ENCODE measurements around the gene RRP9.

RRP9 gene

DNA sequence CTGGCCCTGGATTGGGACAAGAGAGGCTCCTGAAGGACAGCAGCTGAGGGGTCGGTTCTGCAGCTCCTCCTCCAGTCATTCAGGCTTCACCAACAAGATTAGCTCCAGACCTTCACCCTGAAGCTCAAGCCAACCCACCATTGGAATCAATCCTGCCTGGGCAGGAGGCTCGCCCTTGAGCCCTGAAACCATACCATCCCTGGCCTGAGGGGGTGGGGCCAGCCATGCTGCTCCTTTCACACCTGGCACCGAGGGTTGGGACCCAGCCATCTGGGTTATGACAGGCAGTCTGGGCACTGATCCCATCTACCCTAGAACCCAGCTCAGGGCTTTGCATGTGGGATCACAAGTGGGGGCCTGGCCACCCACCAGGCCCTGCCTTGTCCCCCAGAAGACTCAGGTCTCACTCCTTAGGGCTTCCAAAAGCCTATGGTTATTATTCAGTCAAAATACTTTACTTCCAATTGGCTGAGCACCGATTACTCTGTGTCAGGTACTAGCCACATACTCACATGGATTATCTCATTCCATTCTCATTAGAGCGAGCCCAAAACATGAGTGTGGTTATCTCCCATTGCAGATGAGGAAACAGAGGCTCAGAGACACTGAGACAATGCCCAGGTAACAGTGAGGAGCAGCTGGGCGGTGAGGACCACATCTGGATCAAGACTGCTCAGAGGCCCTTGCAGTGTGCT is 29.0 kb upstream of the RRP9 start:
- DNase-seq: no peak

DNA sequence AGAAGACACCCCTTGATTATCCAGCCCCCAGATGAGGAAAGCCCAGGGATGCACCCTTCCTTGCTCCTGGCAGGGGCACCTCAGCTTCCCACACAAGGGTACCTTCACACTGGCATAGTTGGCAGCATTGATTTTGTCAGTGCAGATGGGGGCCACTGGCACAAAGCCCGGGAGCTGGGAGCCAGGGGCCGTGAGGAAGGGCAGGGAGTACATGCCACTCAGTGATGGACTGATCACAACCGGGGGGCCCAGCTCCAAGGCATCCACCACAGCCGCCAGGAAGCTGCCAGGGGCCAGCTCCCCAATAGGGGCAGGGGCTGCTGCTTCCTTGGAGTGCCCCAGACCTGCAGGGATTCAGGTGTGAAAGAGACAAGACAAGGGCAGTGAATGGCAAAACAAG is 28.1 kb upstream of the RRP9 start:
- DNase-seq: no peak

DNA sequence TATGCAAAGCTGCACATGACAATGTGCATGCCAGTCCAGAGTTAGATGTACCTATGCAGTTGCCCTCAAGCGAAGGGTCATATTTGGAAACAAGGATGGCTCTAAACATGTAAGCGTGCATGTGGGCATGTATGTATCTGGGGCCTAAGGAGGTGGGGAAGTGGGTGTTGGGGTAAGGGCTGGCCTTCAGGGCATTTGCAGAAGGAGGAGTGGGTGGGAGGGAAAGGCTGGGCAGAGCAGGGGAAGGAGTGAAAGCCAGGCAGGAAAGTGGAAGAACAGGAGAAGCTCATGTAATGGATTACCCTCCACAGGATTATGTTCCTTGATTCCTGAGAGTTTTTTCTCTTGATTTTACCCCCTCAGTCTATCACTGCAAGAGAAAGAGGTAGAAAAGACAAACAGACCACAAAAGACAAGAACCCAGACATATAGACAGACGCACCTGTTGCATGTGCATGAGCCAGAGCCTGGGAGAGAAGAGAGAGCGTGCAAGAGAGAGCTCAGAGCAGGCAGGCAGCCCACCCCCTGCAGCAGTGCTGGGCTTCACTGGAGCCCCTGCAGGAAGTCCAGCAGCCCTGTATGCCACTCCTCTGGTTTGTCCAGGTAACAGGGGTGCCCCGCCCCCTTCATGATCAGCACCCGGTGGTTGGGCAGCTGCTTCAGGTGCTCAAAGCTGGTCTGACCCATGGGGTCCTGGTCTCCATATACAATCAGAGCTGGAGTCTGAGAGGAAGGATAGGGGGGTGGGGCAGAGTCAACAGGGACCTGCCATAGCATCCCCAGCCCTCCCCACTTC is 27.4 kb upstream of the RRP9 start:
- DNase-seq: no peak

DNA sequence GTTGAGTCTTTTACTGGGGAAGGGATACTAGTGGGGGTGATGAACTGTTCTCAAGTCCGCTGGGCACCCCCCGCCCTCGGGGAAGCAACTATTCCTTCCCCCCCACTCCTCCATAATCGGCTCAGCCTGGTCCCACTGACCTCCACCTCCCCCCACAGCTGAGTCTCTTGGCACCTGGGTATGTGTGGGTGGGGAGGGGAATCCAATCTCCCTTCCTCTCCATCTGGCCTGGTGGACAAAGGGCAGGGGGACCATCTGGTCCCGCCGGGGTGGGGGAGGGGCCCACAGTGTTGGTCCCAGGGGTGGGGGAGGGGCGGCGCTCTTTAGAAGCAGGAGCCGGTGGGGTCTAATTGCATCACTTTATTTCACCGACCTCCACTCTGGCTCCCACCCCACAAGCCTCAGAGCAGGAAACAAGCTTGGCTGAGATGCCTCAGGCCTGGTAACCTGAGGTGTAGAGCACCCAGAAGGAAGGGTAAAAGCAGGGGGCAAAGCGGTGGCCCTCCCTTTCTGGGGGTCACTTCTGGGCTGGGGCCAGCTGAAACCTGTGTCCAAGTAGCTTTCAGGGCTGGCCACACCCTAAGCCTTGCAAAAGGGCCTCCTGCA is 26.6 kb upstream of the RRP9 start:
- DNase-seq: no peak

DNA sequence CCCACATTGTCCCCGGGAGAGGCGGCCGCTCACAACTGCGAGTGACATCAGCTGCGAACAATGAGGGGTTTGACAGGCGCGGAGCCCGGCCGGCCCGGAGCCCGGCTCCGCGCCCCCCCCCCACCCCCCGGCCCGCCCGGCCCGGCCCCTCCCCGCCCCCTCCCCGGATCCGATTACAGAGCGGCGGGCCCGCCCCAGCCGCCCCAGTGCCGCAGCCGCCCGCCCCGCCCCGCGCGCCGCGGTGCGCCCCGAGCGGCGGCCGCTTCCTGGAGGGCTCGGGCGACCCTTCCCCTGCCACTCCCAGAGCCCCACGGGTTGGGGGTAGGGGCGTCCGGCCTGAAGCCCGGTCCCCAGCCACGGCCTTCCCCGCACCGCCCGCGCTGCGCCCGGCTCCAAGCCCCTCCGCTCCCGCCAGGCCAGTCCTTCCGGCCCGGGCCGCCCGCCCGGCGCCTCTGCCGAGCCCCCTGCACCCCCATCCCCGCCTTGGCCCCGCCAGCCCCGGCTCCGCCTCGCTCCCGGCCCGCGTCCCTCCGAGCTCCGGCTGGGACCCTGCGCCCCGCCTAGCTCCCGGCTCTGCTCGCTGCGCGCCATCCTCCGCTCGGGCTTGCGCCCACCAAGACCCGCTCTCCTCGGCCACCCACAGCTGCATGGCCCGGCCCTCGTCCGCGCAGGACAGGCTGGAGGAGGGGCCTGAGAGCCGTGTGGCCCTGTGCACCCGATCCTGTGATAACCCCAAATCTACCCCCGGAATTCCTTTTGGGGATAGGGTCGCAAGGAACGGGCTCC is 25.9 kb upstream of the RRP9 start, which contains the start of gene PCBP4:
Gene PCBP4, minus strand, starts transcription at position 71 of the 786 bp plus-strand sequence. CDS start 6,214 bp downstream, outside the sequence.
- no peak for DNase-seq

DNA sequence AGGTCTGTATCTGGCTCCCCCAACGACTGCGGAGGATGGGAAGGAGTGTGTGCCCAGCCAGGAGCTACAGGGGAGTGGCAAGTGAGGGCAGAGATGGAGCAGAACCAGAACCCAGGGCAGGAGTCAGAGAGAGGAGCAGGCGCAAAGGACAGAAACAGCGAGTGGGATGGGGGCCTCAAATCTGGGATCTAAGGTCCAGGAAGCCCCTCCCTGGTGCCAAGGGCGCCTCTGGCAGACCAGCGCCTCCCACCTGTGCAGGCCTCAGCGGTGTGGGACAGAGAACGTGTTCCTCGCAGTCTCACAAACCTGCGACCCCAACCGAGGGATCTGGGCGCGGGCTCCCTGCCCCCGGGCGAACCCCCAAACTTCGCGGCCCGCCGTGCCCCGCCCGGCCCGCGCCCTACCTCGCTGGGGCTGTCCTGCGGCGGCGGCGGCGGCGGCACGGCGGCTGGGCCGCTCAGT is 25.2 kb upstream of the RRP9 start:
- no peak for DNase-seq

DNA sequence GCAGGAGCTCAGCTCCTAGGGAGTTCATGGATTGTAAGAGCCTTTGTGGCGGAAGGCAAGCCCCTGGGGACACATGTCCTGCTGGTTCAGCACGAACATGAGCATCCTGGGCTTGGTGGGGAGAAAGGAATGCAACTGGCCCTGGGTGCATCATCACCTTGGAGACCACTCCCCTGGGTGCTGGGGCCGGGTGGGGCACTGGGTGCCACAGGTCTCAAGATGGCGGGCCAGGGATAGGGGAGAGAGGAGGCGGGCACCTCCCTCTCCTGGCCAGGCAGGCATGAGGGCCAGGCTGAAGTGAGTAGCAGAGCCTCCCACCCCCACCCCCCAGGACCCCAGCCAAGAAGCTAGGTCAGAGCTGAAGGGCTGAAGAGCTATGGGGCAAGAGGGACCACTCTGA is 24.8 kb upstream of the RRP9 start:
- no peak for DNase-seq

DNA sequence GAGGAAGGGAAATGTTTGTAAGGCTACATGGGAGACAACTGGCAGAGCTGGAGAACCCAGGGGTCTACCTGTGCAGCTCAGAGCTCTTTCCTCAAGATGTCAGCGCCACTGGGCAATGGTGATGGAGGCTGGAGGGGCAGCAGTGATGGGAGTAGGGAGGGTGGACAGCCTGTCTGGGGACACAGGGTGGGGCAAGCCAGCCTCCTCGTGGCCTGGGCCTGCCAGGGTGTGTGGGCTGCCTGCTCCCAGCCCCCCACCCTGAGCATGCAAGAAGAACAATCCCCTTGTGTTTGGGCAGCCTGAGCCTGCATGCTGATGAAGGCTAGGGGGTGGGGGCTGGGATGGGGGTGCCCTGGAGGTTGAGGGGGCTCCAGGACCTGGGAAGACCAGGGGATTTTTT is 24.3 kb upstream of the RRP9 start:
- DNase-seq: no peak

DNA sequence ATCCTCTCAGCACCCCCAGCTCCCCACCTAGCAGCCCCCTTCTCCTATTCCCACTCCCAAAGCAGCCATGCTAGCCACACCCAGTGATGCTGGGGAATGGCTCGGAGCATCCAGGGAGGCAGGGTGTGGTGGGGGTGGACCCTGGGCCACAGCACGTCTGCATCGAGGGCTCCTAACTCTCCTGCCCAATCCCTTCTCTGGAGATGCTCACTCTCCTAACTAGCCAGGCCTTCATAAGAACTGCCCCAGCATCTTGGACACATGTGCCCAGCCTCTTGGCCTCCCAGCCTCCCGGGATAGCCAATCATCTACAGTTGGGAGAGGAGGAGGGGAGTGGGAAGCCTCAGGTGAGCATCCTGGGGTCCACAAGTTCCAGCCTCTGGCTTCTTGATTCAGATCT is 22.8 kb upstream of the RRP9 start:
- DNase-seq: no peak

DNA sequence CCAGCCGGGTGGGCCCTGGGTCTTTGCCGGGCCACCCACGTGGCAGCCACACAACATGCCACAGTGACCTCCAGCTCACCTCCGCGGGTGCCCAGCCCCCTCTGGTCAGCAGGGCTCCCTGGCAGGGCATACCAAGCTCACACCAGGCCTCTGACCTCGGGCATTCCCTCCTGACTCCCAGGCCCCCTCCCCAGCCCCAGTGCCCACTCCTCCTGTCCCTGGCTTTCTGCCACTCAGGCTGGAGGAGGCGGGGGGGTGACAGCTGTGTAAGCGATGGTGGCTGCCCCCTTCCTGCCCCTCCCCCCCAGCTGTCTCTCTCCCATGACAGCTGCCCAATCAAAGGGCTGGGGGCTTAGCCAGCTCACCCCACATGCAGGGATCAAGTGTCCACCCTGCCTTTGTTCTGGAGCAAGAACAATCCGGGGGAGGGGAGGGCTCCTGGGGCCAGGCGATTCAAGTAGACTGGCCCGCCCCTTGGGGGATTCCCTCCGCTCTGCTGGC is 22.3 kb upstream of the RRP9 start:
- no peak for DNase-seq

DNA sequence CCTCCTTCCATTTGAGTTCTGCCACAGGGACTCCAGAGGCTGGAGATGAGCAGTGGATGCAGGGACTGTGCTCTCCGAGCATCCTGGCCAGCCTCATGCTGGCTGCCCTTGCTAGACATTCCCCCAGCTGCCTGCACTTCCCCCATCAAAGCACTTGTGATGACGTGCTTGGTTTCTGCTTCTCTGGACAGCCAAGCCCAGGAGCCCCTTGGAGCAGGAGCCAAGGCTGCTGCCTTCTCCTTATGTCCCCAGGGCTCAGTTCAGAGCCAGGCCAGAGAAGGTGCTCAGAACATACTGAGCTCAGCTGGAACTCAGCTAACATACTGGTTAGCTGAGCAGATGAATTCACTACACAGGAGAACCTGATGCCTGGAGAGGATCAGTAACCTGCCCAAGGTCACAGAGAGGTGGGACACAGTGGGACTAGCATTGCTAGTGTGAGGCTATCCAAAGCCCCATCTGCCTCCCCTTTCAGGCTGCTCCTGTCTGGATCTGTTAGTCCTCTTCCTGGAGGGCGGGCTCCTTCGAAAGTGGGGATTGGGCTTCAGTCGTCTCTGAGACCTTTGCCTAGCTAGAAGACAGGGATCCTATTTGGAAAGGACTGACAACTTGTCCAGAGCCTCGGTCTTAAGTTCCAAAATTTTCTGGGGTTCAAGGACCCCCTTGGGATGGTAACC is 21.3 kb upstream of the RRP9 start:
- DNase-seq: no peak

DNA sequence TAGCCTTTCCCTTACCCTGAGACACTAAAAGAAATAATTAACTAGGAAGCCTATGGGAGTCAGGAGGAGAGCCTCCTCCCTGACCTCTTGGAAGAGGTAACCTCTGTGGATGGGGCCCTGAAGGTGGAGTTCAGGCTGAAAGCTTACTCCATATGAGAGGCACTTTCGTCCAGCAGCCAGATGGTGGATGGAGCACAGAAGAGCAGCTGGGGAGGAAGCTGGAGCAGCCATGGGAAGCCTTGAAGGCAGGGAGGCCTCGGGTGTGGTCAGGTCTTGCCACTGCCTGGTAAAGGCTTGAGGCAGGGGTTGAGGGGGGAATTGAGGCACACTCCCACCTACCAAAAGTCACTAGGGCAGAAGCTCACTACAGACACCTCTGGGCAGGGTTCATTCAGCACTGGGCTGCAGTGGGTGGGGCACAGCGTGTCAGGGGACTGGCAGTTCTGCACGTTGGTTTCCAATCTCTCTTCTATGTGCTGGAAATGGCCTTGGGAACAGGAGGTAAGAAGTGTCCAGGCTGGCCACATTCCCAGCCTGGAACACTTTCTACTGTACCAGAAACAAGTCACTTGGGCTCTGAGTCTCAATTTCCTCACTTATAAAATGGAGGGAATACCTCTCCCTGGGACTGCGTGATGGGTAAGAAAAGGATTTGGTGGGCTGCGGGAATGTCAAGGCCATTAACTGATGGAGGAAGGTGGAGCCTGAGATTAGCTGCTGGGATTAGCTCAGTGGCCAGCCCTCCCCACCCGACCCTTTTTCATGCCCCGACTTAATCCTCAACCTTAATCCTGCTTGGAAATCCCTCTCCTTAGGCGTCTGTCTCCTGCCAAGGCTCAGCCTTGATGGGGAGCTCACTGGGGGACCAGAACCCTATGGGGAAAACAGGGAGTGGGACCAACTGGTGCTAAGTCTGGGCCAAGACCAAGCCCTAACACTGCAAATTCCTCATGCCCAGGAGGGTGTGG is 20.2 kb upstream of the RRP9 start:
- no peak for DNase-seq

DNA sequence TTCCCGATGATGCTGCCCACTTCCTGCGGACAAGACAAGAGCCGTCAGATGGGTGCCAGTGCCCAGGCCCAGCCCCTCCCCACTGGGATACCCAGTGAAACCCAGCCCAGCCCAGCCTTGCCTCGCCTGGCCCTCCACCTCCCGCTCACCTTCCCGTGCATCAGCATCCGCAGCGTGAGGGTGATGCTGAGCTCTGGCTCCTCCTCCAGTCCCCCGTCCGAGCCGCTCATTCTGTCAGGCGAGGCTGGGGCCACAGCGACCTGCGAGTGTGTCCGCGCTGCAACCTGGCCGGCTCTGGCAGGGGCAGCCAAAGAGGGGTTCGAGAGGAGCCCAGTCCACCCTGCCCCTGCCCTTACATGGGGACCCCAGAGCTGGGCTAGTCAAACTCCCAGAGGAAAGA is 19.3 kb upstream of the RRP9 start:
- DNase-seq: no peak

DNA sequence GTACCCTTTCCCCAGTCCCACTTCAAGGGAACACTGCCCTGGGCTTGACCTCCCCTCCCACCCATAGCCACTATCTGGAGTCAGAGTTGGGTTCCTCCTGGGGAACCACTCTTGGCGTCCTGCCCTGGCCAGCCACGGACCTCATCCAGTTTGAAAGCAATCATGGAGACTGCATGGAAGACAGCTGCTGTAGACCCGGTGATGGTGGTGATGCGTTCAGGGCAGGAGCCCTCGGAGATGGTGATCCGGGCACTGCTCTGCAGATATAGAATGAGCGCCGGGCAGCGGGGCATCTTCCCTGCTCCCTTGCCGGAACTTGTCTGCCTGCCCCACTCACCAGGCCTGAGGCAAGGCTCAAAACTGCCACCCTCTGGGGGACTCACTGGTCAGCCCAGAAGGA is 18.7 kb upstream of the RRP9 start:
- no peak for DNase-seq

DNA sequence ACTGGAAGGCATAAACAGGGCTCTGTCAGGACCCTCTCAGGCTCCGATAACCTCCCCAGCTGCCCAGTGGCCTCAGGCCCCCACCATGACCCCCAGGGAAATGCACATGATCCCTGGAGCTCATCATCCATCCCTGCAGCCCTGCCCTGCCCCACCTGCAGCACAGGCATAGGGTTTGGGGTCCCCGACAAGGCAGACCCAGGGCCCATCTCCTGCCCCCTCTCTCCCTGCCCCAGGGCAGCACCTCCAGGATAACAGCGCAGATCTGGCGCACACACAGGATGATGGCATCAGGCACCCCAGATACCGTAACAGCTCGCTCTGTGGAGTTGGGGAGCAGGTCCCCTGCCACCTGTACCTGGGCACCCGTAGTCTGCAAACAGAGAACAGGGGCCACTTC is 17.9 kb upstream of the RRP9 start:
- DNase-seq: no peak

DNA sequence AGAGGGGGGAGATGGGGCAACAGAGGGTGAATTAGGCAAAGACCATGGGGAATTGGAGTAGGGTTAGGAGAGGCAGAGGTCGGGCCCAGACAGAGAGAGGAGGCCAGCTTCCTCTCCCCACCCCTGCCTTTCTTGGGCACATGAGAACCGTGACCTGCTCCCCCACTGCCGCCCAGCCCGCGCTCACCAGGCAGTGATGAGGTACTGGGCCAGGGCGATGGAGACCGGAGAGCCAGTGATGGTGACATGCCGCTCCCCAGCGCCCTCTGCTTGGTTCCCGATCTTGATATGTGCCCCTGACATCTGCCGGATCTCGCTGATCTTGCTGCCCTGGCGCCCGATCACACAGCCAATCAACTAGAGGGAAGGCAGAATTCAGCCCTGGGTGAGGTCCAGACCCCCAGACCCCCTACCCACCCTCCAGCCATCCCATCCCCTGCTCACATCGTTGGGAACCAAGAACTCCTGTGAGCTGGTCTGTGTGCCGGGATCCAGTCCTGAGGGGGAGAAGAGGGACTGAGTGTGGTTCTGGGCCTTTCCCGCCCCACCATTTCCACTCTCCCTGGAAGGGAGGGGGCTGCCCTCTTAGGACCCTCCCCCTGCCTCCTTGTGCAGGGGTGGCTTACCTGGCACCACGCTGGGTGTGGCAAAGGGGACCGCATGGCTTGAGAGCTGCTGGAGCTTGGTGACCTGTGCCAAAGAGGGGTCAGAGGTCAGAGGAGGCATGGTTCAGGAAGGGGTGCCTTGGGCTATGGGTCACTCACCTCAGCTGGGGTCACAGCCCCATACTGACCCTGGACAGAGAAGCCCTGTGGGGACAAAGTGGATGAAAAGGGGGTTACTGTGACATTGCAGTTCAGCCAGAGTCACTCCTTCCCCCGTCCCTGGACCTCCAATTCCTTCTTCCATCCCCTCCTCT is 17.2 kb upstream of the RRP9 start:
- no peak for DNase-seq

DNA sequence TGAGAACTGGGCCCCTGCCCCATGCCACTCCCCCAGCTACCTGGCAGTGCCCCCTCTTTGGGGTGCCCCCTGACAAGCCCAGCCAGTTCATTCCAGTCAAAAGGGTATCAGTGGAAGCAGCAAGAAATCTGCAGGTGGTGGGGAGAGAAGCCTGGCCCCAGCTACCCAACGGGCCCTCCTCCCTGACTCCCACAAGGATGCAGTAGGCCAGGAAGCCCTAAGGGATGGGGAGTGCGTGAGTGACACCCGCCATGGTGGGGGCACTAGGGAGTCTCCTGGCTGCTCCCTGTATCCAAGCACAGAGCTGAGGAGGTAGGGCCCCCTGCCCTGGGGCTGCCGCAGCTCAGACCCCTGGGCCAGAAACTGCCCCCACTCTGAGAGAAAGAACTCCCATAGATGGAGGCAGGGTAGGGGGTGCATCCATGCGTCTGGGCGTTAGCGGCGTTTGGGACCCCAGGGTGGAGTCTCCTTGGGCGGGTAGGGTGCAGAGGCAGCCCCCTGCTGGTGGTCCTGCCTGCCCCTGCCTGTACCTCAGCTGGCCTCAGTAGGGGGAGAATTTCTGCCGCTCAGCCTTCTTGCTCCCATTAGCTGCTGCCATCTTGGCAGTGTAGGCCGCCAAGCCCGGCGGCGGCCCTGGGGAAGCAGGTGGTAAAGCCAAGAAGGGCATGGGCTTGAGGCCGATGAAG is 16.0 kb upstream of the RRP9 start:
- no peak for DNase-seq

DNA sequence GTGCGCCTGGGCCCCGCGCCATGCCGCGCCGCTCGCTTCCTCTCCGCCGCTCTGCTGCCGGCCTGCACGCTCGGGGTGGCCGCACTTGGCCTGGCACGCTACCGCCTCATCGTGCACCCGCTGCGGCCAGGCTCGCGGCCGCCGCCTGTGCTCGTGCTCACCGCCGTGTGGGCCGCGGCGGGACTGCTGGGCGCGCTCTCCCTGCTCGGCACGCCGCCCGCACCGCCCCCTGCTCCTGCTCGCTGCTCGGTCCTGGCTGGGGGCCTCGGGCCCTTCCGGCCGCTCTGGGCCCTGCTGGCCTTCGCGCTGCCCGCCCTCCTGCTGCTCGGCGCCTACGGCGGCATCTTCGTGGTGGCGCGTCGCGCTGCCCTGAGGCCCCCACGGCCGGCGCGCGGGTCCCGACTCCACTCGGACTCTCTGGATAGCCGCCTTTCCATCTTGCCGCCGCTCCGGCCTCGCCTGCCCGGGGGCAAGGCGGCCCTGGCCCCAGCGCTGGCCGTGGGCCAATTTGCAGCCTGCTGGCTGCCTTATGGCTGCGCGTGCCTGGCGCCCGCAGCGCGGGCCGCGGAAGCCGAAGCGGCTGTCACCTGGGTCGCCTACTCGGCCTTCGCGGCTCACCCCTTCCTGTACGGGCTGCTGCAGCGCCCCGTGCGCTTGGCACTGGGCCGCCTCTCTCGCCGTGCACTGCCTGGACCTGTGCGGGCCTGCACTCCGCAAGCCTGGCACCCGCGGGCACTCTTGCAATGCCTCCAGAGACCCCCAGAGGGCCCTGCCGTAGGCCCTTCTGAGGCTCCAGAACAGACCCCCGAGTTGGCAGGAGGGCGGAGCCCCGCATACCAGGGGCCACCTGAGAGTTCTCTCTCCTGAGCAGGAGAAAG is 14.4 kb upstream of the RRP9 start:
- peak; percentile 23 for DNase-seq

Measured in stimulated activated CD4-positive, alpha-beta T cell treated with anti-CD3 and anti-CD28 coated beads, Interleukin-1b, Interleukin-23, amount 100 ng/mL, for 48 hours (primary cell).